Keratinocyte (primary cell): ENCODE data around the gene POLK. TPM values are rescaled to one million over a fixed set of nuclear protein-coding genes. Genes with fewer than 3 reads are reported as not detected.

Source experiments
- DNase-seq: peaks from one replicate; pipeline ENCODE4 v3.0.0-alpha.2; 2011; ENCODE audit warnings: low read depth, missing footprints, low spot score
- FAIRE-seq: peaks from 2 replicates; lab custom pipeline; 2011; peaks lifted over from hg19 to GRCh38; lab: Jason Lieb, UNC
- H2AFZ ChIP-seq: 2 replicates; pipeline ENCODE4 v1.6.0; 2012; ENCODE audit warnings: low read length, control low read depth, inconsistent platforms; ENCODE audit not compliant: control insufficient read depth
- H3K27ac ChIP-seq: 2 replicates; pipeline ENCODE4 v1.5.1; 2011; ENCODE audit warnings: low read length; ENCODE audit not compliant: control insufficient read depth, insufficient read depth
- H3K27me3 ChIP-seq: 3 replicates; pipeline ENCODE4 v1.6.0; 2011; ENCODE audit warnings: low read length; ENCODE audit not compliant: control insufficient read depth, insufficient read depth; ENCODE audit errors: extremely low read depth
- H3K36me3 ChIP-seq, 2 experiments: 2 replicates in 1 of 2; 3 replicates in 1 of 2; pipeline ENCODE4 v1.5.1; 2011; ENCODE audit warnings: low read length in 2 of 2, mild to moderate bottlenecking in 1 of 2; ENCODE audit not compliant: control insufficient read depth in 2 of 2, insufficient read depth in 2 of 2; ENCODE audit errors: extremely low read depth in 1 of 2
- H3K4me1 ChIP-seq: 3 replicates; pipeline ENCODE4 v1.5.1; 2011; ENCODE audit warnings: low read length; ENCODE audit not compliant: control insufficient read depth, insufficient read depth; ENCODE audit errors: extremely low read depth
- H3K4me2 ChIP-seq: 3 replicates; pipeline ENCODE4 v1.6.0; 2011; ENCODE audit warnings: low read depth, low read length; ENCODE audit not compliant: control insufficient read depth, insufficient read depth; ENCODE audit errors: extremely low read depth
- H3K4me3 ChIP-seq, 3 experiments: fragments of 200-600 bp in 1 of 3; sonication (generic) in 1 of 3; 2 replicates in 2 of 3; 3 replicates in 1 of 3; pipeline ENCODE4 v1.5.1; 2011 to 2016; ENCODE audit warnings: low read length in 3 of 3, mild to moderate bottlenecking in 3 of 3, control low read depth in 2 of 3, inconsistent platforms in 1 of 3, low read depth in 1 of 3, mixed read lengths in 1 of 3, mixed run types in 1 of 3, moderate library complexity in 1 of 3; ENCODE audit not compliant: control insufficient read depth in 2 of 3, insufficient read depth in 2 of 3; ENCODE audit errors: extremely low read depth in 1 of 3
- H3K79me2 ChIP-seq: 2 replicates; pipeline ENCODE4 v1.6.0; 2012; ENCODE audit warnings: low read length; ENCODE audit not compliant: control insufficient read depth, insufficient read depth
- H3K9ac ChIP-seq: 3 replicates; pipeline ENCODE4 v1.6.0; 2011; ENCODE audit warnings: low read length; ENCODE audit not compliant: control insufficient read depth, insufficient read depth; ENCODE audit errors: extremely low read depth
- H3K9me1 ChIP-seq: 3 replicates; pipeline ENCODE4 v1.6.0; 2011; ENCODE audit warnings: low read length; ENCODE audit not compliant: control insufficient read depth, insufficient read depth; ENCODE audit errors: extremely low read depth
- H3K9me3 ChIP-seq: 2 replicates; pipeline ENCODE4 v1.5.1; 2012; ENCODE audit warnings: low read depth, low read length; ENCODE audit not compliant: control insufficient read depth
- H4K20me1 ChIP-seq: 3 replicates; pipeline ENCODE4 v1.6.0; 2011; ENCODE audit warnings: low read length; ENCODE audit not compliant: control insufficient read depth, insufficient read depth; ENCODE audit errors: extremely low read depth
- CTCF ChIP-seq, 3 experiments: IDR thresholded peaks in 1 of 3; conservative IDR thresholded peaks in 1 of 3; optimal IDR thresholded peaks in 1 of 3; 2 replicates in 2 of 3; 3 replicates in 1 of 3; pipeline versions ENCODE3 to v1.5.1; 2011; ENCODE audit warnings: low read length in 3 of 3, mild to moderate bottlenecking in 3 of 3, moderate library complexity in 2 of 3, control low read depth in 1 of 3, inconsistent platforms in 1 of 3; ENCODE audit not compliant: insufficient read depth in 2 of 3; ENCODE audit errors: extremely low read depth in 1 of 3
- EZH2 ChIP-seq: IDR thresholded peaks from one replicate; pipeline ENCODE4 v1.6.1; 2012; ENCODE audit warnings: inconsistent platforms, mild to moderate bottlenecking, low read length, moderate library complexity
- dilution Hi-C: fragments of 300-500 bp; cut with MboI; formaldehyde crosslinking; loops from one replicate; pipeline ENCODE4 v1.7.0; 2020; ENCODE audit warnings: low sequenced_read_pairs; ENCODE audit not compliant: extremely low pct_ligation_motif_present
- polyA plus RNA-seq, 5 experiments: library from polyadenylated mRNA; depleted of rRNA in 3 of 5; stranded (reverse) in 3 of 5; stranded (forward) in 1 of 5; unstranded in 1 of 5; fragments of >200 nt; gene quantifications; 1 replicate in 1 of 5; 2 replicates in 3 of 5; 3 replicates in 1 of 5; pipeline versions ENCODE4 v1.2.1 to v1.2.3, GENCODE V29; 2011 to 2012; ENCODE audit warnings: missing spikeins in 2 of 5, low read depth in 1 of 5, low replicate concordance in 1 of 5
- small RNA-seq, 3 experiments: library from RNA; depleted of rRNA; stranded (forward); fragments of <200 nt; gene quantifications; one replicate each; pipeline ENCODE3, GENCODE V24; 2012; ENCODE audit warnings: low read depth in 3 of 3, low replicate concordance in 1 of 3; ENCODE audit not compliant: insufficient read length in 3 of 3

Gene POLK
- polyA plus RNA-seq, 1 donor (not counting 4 experiments of a cell fraction or from before 2014, with no cell fraction given) = 25.8 TPM

GRCh38 chr5:75648712-75649111 is 137.0 kb downstream of the POLK start:
- FAIRE-seq (no peak), DNase-seq (no peak)
- no peak overlapping the region for H3K4me3 ChIP-seq
- H3K4me2 ChIP-seq = no peak overlapping the region
- H3K79me2 ChIP-seq = no peaks in the 10 kb centered on the region
- no peaks in the 10 kb centered on the region for H3K27me3 ChIP-seq
- no peak overlapping the region for H3K27ac ChIP-seq
- H2AFZ ChIP-seq = no peak overlapping the region
- H3K36me3 ChIP-seq = no peaks in the 10 kb centered on the region
- H3K9me1 ChIP-seq = no peaks in the 10 kb centered on the region
- no peak overlapping the region for H3K9ac ChIP-seq
- no peaks in the 10 kb centered on the region for H3K9me3 ChIP-seq
- no peak for TF ChIP-seq EZH2
- no peak for TF ChIP-seq CTCF (optimal IDR thresholded peaks at IDR 0.05 in 1 of 3, IDR thresholded peaks at IDR 0.05 in 1 of 3, conservative IDR thresholded peaks at IDR 0.05 in 1 of 3; ENCODE audit: extremely low read depth in 1 of 3, insufficient read depth in 2 of 3, low read length in 3 of 3)
- H3K4me1 ChIP-seq = peaks cover 5% of the 10 kb centered on the region
- H4K20me1 ChIP-seq = no peaks in the 10 kb centered on the region
- dilution Hi-C loops = no loop called here

Small RNA genes within 50 kb of the gene (small RNA-seq; reads per million reads assigned to genes)
- gene RNU7-175P = 0 reads per million in 3 experiments

Other genes with a start within 250 kb of the POLK start
- gene HMGCR, start 174.7 kb upstream of the POLK start, polyA plus RNA-seq = 124 to 181 TPM (median 124 TPM) in 3 replicates
- 13.0 to 20.8 TPM (median 14.2 TPM) in 3 replicates for gene CERT1, start 262 bp upstream of the POLK start, polyA plus RNA-seq
- gene ANKDD1B, start 99.6 kb downstream of the POLK start, polyA plus RNA-seq = 0.27 to 1.4 TPM (median 1.1 TPM) in 3 replicates
- 7.9 to 10.4 TPM (median 8.2 TPM) in 3 replicates for gene POC5, start 205.5 kb downstream of the POLK start, polyA plus RNA-seq